ENCODE measurements around the gene SORCS3.

Gene SORCS3

DNA sequence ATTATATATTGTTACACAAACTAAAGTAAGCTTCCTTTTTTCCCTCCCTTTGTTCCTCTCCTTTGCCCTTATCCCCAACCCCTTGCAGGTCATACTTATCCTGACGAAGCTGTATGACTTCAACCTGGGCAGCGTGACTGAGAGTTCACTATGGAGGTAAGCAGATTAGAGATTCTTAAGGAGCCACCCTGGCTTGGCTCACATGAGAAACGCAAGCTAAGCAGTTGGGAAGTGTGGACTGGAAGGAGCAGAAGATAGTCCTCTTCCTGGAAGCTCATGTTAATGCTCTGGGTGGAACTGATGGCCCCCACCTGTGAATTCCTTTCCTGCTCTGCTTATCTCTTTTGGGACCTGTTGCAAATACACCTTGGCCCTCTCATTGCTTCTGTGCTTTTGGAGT is 201.6 kb downstream of the SORCS3 start:
- no peak for DNase-seq (ENCODE audit: low read depth)

DNA sequence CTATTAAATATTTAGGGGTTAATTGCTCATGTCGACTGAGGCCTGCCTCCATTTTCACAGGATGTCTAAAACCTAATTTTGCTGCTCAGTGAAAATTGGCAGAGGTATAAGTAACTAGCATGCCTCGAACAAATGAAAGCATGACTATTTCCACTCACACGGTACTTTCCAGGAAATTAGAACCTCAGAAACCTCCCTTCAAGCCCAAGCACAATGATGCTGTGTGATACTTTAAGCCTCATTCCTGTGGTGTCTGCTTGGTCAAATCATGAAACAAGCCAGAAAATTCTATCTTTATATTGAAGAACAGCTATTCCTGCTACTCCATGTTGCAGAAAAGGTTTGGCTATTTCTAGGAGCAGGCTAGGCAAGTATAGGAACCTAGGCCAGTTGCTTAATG is 203.0 kb downstream of the SORCS3 start:
- no peak for DNase-seq (ENCODE audit: low read depth)

GRCh38 chr10:104850023-104850422 is 208.9 kb downstream of the SORCS3 start:
- no peak for DNase-seq (ENCODE audit: low read depth)

DNA sequence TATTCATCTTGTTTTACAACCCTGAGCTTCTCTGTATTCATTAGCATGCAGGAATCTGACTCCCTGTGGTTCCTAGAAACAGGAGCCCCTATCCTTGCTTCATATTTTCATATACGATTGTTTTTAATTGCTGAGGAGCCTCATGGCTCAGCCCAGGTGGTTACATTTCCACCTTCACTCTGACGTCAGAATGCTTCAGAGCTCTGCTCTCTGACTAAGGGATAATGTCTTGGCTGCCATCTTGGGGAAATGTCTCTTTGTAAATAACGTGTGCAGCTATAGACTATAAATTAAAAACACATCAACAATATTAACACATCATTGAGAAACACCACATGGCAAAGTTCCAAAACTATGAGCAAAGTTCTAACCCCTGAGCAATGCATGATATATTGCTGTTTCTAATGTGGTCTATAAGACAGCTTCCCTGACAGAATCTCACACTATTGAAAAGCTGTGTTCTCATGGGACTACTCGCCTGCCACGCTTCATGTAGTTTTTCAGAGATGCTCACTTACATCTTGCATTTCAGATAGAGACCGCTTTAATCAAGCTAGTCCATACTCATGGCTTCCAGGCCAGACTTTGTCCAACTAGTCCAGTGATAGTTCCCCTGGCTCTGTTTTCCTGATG is 227.0 kb downstream of the SORCS3 start:
- DNase-seq (ENCODE audit: low read depth) = no peak

- DNase-seq (ENCODE audit: low read depth) = no peak
These were observed 231.6 kb downstream of the SORCS3 start for GRCh38 chr10:104872691-104873090.

DNA sequence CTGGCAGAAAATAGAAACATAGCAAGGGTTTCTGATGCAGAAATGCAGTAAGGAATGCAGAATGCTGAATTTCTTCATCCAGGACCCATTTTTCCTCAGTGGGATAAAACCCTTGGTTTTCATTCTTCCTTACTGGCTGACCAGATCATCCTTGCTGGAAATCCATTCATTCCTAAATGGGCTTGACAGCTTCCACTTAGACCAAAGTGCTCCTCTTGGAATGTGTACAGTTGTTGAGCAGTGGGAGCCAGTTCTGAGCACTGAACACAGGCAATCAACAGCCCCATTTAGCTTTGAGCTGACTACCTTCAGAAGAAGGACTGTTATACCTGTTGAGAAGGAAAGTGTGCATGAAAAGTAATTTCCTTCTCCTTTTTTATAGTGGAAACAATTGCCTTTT is 232.1 kb downstream of the SORCS3 start:
- DNase-seq (ENCODE audit: low read depth) = no peak

DNA sequence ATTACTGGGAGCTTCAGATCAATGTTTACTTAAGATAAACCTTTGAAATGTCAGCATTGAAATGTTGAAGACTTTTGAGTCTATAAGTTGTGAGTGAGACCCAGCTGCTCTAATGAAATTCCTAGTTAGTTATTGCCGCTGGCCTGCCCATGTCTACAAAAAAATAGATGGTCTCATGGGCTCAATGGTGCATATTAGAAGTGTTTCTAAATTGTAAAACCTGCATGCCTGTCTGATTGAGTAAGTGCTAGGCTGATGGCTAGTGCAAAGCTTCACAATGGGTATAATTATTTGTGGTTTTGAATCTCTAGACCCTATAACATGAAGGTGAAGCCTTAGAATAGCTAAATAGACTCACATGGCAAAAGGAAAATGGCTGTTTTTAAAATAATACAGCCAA is 234.5 kb downstream of the SORCS3 start:
- DNase-seq (ENCODE audit: low read depth) = no peak

- DNase-seq (ENCODE audit: low read depth) = no peak
These were observed 239.7 kb downstream of the SORCS3 start for GRCh38 chr10:104880624-104881398.

- no peak for DNase-seq (ENCODE audit: low read depth)
These were observed 240.7 kb downstream of the SORCS3 start for GRCh38 chr10:104881740-104882139.

GRCh38 chr10:104892879-104893617 is 252.0 kb downstream of the SORCS3 start:
- DNase-seq (ENCODE audit: low read depth) = no peak

GRCh38 chr10:104893701-104894100 is 252.6 kb downstream of the SORCS3 start:
- no peak for DNase-seq (ENCODE audit: low read depth)

GRCh38 chr10:104894681-104895080 is 253.6 kb downstream of the SORCS3 start:
- no peak for DNase-seq (ENCODE audit: low read depth)

GRCh38 chr10:104895541-104895940 is 254.5 kb downstream of the SORCS3 start:
- DNase-seq (ENCODE audit: low read depth) = no peak

DNA sequence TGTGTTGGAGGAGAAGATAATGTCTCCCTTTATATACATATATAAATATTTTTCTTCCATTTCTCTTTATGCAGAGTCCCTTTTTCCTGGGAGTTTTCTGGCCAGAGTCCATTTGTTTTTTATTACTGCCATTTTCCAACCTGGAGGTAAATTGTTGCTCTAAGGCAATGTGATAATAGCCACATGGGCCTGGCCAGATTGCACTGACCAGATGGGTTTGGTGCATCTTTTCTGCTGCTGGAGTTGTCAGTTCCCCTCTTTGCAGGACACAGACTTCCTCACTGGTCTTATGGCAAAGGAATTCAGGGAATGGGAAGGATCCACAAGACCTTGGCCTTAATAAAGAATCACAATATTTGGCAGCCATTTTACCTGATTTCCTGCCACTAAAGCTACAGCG is 254.9 kb downstream of the SORCS3 start:
- no peak for DNase-seq (ENCODE audit: low read depth)

DNA sequence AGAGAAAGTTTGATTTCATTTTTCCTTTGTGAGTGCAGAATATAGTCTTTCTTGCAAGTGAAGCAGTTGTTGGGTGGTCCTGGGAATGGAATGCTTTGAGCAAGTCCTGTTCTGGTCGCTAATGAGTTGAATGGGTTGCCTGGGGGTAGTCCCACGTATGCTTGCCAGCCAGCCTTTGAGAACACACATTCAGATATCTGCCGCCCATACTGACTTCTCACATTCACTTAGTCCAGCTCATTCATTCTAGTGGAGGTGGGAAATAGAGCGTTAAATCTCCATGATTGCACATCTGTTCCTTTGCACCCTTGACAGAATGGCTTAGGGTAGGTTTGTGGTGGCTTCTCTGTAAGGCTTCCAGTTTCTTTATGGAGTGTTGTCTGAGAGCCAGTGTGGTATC is 256.6 kb downstream of the SORCS3 start:
- no peak for DNase-seq (ENCODE audit: low read depth)

GRCh38 chr10:104899779-104900178 is 258.7 kb downstream of the SORCS3 start:
- no peak for DNase-seq (ENCODE audit: low read depth)

- DNase-seq (ENCODE audit: low read depth) = no peak
These were observed 262.3 kb downstream of the SORCS3 start for GRCh38 chr10:104903433-104903832.

DNA sequence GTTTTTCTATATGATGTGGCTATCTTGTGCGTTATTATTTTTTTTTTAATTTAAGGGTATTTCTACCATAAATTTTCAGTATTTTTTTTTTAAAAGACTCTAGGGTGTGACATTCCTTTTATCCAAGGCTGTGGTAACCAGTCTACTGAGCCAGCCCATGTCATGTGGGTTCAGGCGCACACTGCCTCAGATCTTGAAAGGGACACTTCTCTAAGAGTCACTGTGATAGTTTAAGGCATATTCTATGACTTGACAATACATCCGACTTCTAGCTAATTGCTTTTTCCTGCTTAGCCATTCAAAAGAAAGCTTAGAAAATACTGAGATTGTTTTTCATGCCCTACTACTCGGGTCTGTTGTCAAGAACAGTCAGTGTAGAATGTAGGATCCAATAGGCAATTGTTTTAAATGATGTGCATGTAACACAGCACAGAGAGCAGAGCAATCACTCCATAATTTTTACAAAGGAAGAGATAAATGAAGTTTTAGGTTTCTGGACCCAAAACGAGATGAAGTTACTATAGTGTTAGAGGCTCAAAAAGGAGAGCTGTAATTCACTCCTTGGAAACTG is 263.7 kb downstream of the SORCS3 start:
- DNase-seq (ENCODE audit: low read depth) = no peak

GRCh38 chr10:104906112-104906511 is 265.0 kb downstream of the SORCS3 start:
- no peak for DNase-seq (ENCODE audit: low read depth)

DNA sequence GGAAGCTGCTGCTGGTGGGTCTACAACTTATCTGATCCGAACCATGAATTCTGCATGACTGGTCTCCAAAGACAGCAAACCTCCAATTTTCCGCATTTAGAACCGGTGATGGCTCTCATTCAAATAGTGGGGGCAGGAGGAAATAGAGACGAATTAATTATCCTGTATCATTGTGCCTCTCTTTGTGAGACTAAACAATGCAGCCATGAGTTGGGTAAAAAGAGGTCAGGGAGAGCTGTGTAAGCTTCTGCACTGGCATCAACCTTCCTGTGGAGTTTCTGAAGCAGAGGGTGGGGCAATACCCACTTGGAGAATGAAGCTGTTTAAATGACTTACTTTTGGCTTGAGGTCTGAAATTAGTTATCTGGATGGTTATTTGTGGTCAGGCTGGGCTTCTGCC is 266.4 kb downstream of the SORCS3 start:
- no peak for DNase-seq (ENCODE audit: low read depth)

DNA sequence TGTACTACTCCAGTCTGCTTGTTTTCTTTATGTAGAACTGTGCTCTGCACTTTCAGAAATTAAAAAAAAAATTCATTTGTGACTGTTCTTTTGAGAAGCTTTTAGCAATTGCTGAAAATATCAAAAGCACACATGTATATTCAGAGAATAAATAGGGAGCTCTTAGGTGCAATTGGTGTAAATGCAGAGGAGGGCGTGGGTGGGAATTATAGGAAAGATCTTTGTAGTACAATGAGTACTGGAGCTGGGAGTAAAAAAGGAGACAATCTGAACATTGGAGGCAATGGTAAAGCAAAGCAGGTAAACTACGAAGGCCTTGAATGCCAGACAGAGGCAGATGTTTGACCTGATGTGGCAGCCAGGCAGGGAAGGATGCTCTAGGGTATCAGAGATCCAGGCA is 267.5 kb downstream of the SORCS3 start:
- DNase-seq (ENCODE audit: low read depth) = no peak

GRCh38 chr10:104910712-104911111 is 269.6 kb downstream of the SORCS3 start:
- no peak for DNase-seq (ENCODE audit: low read depth)

DNA sequence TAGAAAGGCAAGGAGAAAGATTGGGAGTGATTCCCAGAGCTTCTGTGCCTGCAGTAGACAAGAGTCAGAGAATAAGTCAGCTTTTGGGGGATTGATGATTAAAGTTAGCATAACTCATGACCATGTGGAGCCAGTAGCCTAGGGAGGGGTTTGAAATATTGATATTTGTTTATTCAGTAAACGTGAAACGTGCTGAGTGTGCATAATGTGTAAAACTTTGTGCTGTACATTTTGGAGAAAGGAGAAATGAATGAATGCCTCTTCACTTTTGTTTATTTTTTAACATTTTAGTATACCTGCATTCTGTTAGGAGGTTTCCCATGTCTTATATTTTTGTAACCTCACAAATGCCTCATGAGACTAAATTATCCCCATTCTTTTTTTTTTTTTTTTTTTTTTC is 272.3 kb downstream of the SORCS3 start:
- DNase-seq (ENCODE audit: low read depth) = no peak

All from CMK (cell line).